ENCODE data around the gene C10orf67.
A peak's percentile ranks its signal among the peaks of the same experiment; 100 is the strongest.

C10orf67 gene

GRCh38 chr10:23324351-23324750 is 20.2 kb downstream of the C10orf67 start:
- Histone ChIP-seq H3K36me3 (ENCODE audit: control insufficient read depth, low read length) (no peaks in the 10 kb centered on the region), H3F3A (ENCODE audit: control insufficient read depth, insufficient read depth) (no peaks in the 10 kb centered on the region), H3K27ac (ENCODE audit: low read depth, low read length) (no peak overlapping the region), H3K79me2 (ENCODE audit: control insufficient read depth, low read length) (no peaks in the 10 kb centered on the region), H3K4me1 (ENCODE audit: control insufficient read depth, low read length) (peaks cover 16% of the 10 kb centered on the region), H3K4me2 (ENCODE audit: low read length) (no peak overlapping the region), H3K9me2 (replicated peaks; ENCODE audit: control insufficient read depth, low read length) (no peaks in the 10 kb centered on the region), H3K9me3 (ENCODE audit: control insufficient read depth, insufficient read depth, low read length) (no peaks in the 10 kb centered on the region), H3K4me3 (ENCODE audit: low read length) (no peak overlapping the region), H3K27me3 (ENCODE audit: control insufficient read depth, low read length) (no peaks in the 10 kb centered on the region), H4K20me1 (ENCODE audit: control insufficient read depth, insufficient read depth, low read depth, low read length) (no peaks in the 10 kb centered on the region)
- TF ChIP-seq CTCF (IDR thresholded peaks at IDR 0.05; ENCODE audit: low read depth, low read length, poor library complexity, severe bottlenecking) = no peak
- no peak for TF ChIP-seq EZH2phosphoT487 (IDR thresholded peaks at IDR 0.05; ENCODE audit: borderline replicate concordance, low read length)

GRCh38 chr10:23322082-23322481 is 22.5 kb downstream of the C10orf67 start:
- Histone ChIP-seq H3K79me2 (ENCODE audit: control insufficient read depth, low read length) (no peaks in the 10 kb centered on the region), H3K9me3 (ENCODE audit: control insufficient read depth, insufficient read depth, low read length) (peaks cover 3% of the 10 kb centered on the region; the same call in 1 of the 2 replicates), H3K4me2 (ENCODE audit: low read length) (no peak overlapping the region), H3K4me3 (ENCODE audit: low read length) (no peak overlapping the region), H3K27me3 (ENCODE audit: control insufficient read depth, low read length) (no peaks in the 10 kb centered on the region), H4K20me1 (ENCODE audit: control insufficient read depth, insufficient read depth, low read depth, low read length) (no peaks in the 10 kb centered on the region), H3K36me3 (ENCODE audit: control insufficient read depth, low read length) (no peaks in the 10 kb centered on the region), H3F3A (ENCODE audit: control insufficient read depth, insufficient read depth) (no peaks in the 10 kb centered on the region), H3K9me2 (replicated peaks; ENCODE audit: control insufficient read depth, low read length) (no peaks in the 10 kb centered on the region), H3K4me1 (ENCODE audit: control insufficient read depth, low read length) (peaks cover 30% of the 10 kb centered on the region), H3K27ac (ENCODE audit: low read depth, low read length) (no peak overlapping the region)
- TF ChIP-seq CTCF (IDR thresholded peaks at IDR 0.05; ENCODE audit: low read depth, low read length, poor library complexity, severe bottlenecking) = no peak
- no peak for TF ChIP-seq EZH2phosphoT487 (IDR thresholded peaks at IDR 0.05; ENCODE audit: borderline replicate concordance, low read length)

- peak overlapping the region; percentile 58 for H3K4me2 ChIP-seq (ENCODE audit: low read length)
- H3K36me3 ChIP-seq (ENCODE audit: control insufficient read depth, low read length) = no peaks in the 10 kb centered on the region
- H3K9me3 ChIP-seq (ENCODE audit: control insufficient read depth, insufficient read depth, low read length) = peaks cover 18% of the 10 kb centered on the region; the same call in 1 of the 2 replicates
- H3K79me2 ChIP-seq (ENCODE audit: control insufficient read depth, low read length) = no peaks in the 10 kb centered on the region
- peaks cover 30% of the 10 kb centered on the region for H3K4me1 ChIP-seq (ENCODE audit: control insufficient read depth, low read length)
- H3K9me2 ChIP-seq (replicated peaks; ENCODE audit: control insufficient read depth, low read length) = no peaks in the 10 kb centered on the region
- peak overlapping the region; percentile 43 for H3K27ac ChIP-seq (ENCODE audit: low read depth, low read length)
- no peaks in the 10 kb centered on the region for H4K20me1 ChIP-seq (ENCODE audit: control insufficient read depth, insufficient read depth, low read depth, low read length)
- no peak for TF ChIP-seq EZH2phosphoT487 (IDR thresholded peaks at IDR 0.05; ENCODE audit: borderline replicate concordance, low read length)
- TF ChIP-seq CTCF (IDR thresholded peaks at IDR 0.05; ENCODE audit: low read depth, low read length, poor library complexity, severe bottlenecking) = no peak
- H3K4me3 ChIP-seq (ENCODE audit: low read length) = peak overlapping the region; percentile 10; the same call in 1 of the 2 replicates
- H3K27me3 ChIP-seq (ENCODE audit: control insufficient read depth, low read length) = no peaks in the 10 kb centered on the region
- H3F3A ChIP-seq (ENCODE audit: control insufficient read depth, insufficient read depth) = no peaks in the 10 kb centered on the region
Measured at GRCh38 chr10:23319835-23320234, 24.8 kb downstream of the C10orf67 start.
